Endothelial cell of umbilical vein (primary cell): ENCODE results near the gene DENND4C. TPM values are rescaled to one million over a fixed set of nuclear protein-coding genes. Genes with fewer than 3 reads are reported as not detected.
"Not testable (repeated sequence)": the region's sequence is repeated elsewhere in the genome, so short reads cannot be mapped to it uniquely, and the experiment has no call there.

Experiments
- BruUV-seq: library from RNA; stranded (reverse); fragments of 400-500 nt; replicated peaks from 2 replicates; lab custom pipeline; 2021; lab: Mats Ljungman, UMichigan
- CTCF ChIA-PET: fragments of 300-600, 350-600 bp; sonication (Branson Sonifier 250); formaldehyde crosslinking; loops from one replicate; lab custom pipeline; 2021; ENCODE audit warnings: antibody characterized with exemption, inconsistent platforms; lab: Charles Lee
- POLR2A ChIA-PET: fragments of 300-600, 350-600 bp; sonication (Branson Sonifier 250); formaldehyde crosslinking; loops from one replicate; lab custom pipeline; 2021; ENCODE audit warnings: antibody characterized with exemption, inconsistent platforms; lab: Charles Lee
- DNase-seq: peaks from one replicate; pipeline ENCODE4 v3.0.0-alpha.2; 2011; ENCODE audit warnings: low read depth, low spot score
- FAIRE-seq: peaks from 2 replicates; lab custom pipeline; 2011; peaks lifted over from hg19 to GRCh38; lab: Jason Lieb, UNC
- H2AFZ ChIP-seq: 2 replicates; pipeline ENCODE4 v1.6.0; 2012; ENCODE audit warnings: low read depth, low read length, control low read depth, inconsistent platforms
- H3K27ac ChIP-seq: 2 replicates; pipeline ENCODE4 v1.5.1; 2011; ENCODE audit warnings: low read depth, mild to moderate bottlenecking, control low read depth, low read length, moderate library complexity; ENCODE audit not compliant: insufficient read depth
- H3K27me3 ChIP-seq, 2 experiments: 2 replicates each; pipeline versions ENCODE4 v1.6.0 to v1.6.1; 2011; ENCODE audit warnings: low read length in 2 of 2, mixed read lengths in 1 of 2; ENCODE audit not compliant: control insufficient read depth in 2 of 2, insufficient read depth in 2 of 2
- H3K36me3 ChIP-seq, 2 experiments: 2 replicates in 1 of 2; 3 replicates in 1 of 2; pipeline ENCODE4 v1.5.1; 2011; ENCODE audit warnings: low read length in 2 of 2, mild to moderate bottlenecking in 1 of 2, moderate library complexity in 1 of 2; ENCODE audit not compliant: control insufficient read depth in 2 of 2, insufficient read depth in 2 of 2; ENCODE audit errors: extremely low read depth in 1 of 2
- H3K4me1 ChIP-seq: 3 replicates; pipeline ENCODE4 v1.5.1; 2011; ENCODE audit warnings: mild to moderate bottlenecking, low read length; ENCODE audit not compliant: control insufficient read depth, insufficient read depth; ENCODE audit errors: extremely low read depth
- H3K4me2 ChIP-seq: 2 replicates; pipeline ENCODE4 v1.6.1; 2011; ENCODE audit warnings: low read length, control low read depth, mixed read lengths; ENCODE audit not compliant: insufficient read depth
- H3K4me3 ChIP-seq, 3 experiments: fragments of 200-600 bp in 1 of 3; sonication (generic), shearing (Covaris generic) in 1 of 3; replicated peaks in 1 of 3; 2 replicates each; pipeline ENCODE4 v1.5.1; 2011 to 2016; ENCODE audit warnings: control low read depth in 3 of 3, low read length in 3 of 3, mild to moderate bottlenecking in 2 of 3, inconsistent platforms in 1 of 3, low read depth in 1 of 3, moderate library complexity in 1 of 3; ENCODE audit not compliant: insufficient read depth in 1 of 3
- H3K79me2 ChIP-seq: 2 replicates; pipeline ENCODE4 v1.6.0; 2012; ENCODE audit warnings: low read length, inconsistent platforms; ENCODE audit not compliant: control insufficient read depth, insufficient read depth
- H3K9ac ChIP-seq: replicated peaks from 2 replicates; pipeline ENCODE3; 2011; ENCODE audit warnings: low read length, control low read depth; ENCODE audit not compliant: insufficient read depth; ENCODE audit errors: extremely low read depth
- H3K9me1 ChIP-seq: replicated peaks from 3 replicates; pipeline ENCODE4 v1.6.0; 2011; ENCODE audit warnings: mild to moderate bottlenecking, low read length; ENCODE audit not compliant: control insufficient read depth, insufficient read depth; ENCODE audit errors: extremely low read depth
- H3K9me3 ChIP-seq: replicated peaks from 2 replicates; pipeline ENCODE4 v1.5.1; 2012; ENCODE audit warnings: low read length, inconsistent platforms; ENCODE audit not compliant: control insufficient read depth, insufficient read depth
- H4K20me1 ChIP-seq: replicated peaks from 2 replicates; pipeline ENCODE3; 2011; ENCODE audit warnings: mild to moderate bottlenecking, low read length; ENCODE audit not compliant: control insufficient read depth, insufficient read depth; ENCODE audit errors: extremely low read depth
- dilution Hi-C: fragments of 300-500 bp; cut with MboI; formaldehyde crosslinking; loops from one replicate; pipeline ENCODE4 v1.15.0; 2019; ENCODE audit warnings: low sequenced_read_pairs; ENCODE audit not compliant: extremely low pct_ligation_motif_present
- intact Hi-C: fragments of 100-400 bp; cut with micrococcal nuclease; formaldehyde crosslinking; loops from one replicate; pipeline ENCODE4 v1.10.0; 2022
- polyA plus RNA-seq, 4 experiments: library from polyadenylated mRNA; depleted of rRNA in 3 of 4; stranded (reverse) in 3 of 4; unstranded in 1 of 4; fragments of >200 nt; gene quantifications; 2 replicates each; pipeline versions ENCODE4 v1.2.1 to v1.2.3, GENCODE V29; 2011 to 2012; ENCODE audit warnings: missing spikeins in 1 of 4
- total RNA-seq: library from RNA; stranded (reverse); gene quantifications from 2 replicates; pipeline ENCODE4 v1.2.3, GENCODE V29; 2021

Gene DENND4C
- total and polyA plus RNA-seq, 2 donors (not counting 3 experiments of a cell fraction or from before 2014, with no cell fraction given), result 9.6 to 36.8 TPM

DNA sequence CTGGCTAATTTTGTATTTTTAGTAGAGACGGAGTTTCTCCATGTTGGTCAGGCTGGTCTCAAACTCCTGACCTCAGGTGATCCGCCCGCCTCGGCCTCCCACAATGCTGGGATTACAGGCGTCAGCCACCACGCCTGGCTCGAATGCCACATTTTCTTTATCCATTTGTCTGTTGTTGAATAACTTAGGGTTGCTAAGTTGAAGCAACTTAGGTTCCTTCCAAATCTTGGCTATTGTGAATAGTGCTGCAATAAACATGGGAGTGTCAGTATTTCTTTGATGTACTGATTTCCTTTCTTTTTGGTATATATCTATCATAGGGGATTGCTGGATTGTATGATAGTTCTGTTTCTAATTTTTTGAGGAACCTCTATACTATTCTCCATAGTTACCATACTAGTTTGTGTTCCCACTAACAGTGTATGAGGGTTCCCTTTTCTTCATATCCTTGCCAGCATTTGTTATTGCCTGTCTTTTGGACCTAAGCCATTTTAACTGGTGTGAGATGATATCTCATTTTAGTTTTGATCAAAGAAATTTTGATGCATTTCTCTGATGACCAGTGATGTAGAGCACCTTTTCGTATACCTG lies 29.3 kb downstream of the DENND4C start:
- H3K9ac ChIP-seq, H3K27ac ChIP-seq, H3K4me3 ChIP-seq, H3K36me3 ChIP-seq, dilution Hi-C loops, H2AFZ ChIP-seq, DNase-seq, H3K9me3 ChIP-seq, H3K4me1 ChIP-seq, CTCF ChIA-PET, FAIRE-seq, H3K27me3 ChIP-seq, H3K4me2 ChIP-seq, POLR2A ChIA-PET, BruUV-seq, H4K20me1 ChIP-seq, intact Hi-C loops, H3K9me1 ChIP-seq: not testable (repeated sequence)
- H3K79me2 ChIP-seq, result peaks cover 62% of the 10 kb centered on the region

- H4K20me1 ChIP-seq, FAIRE-seq, POLR2A ChIA-PET: not testable (repeated sequence)
Measured at GRCh38 chr9:19265602-19266001, 35.1 kb downstream of the DENND4C start.

GRCh38 chr9:19266778-19267384 lies 36.4 kb downstream of the DENND4C start:
- H3K9me1 ChIP-seq, BruUV-seq, POLR2A ChIA-PET, dilution Hi-C loops, H2AFZ ChIP-seq, H3K4me1 ChIP-seq, H3K4me2 ChIP-seq, H3K27me3 ChIP-seq, intact Hi-C loops, H4K20me1 ChIP-seq, H3K9me3 ChIP-seq, H3K4me3 ChIP-seq, DNase-seq, H3K27ac ChIP-seq, H3K36me3 ChIP-seq, H3K9ac ChIP-seq: not testable (repeated sequence)
- CTCF ChIA-PET, result interaction anchor here (1.0 kb wide), 1 partner anchor 190 kb away, joined by 3 read pairs; no protein-coding TSS in a partner anchor
- FAIRE-seq, result peak; percentile 62
- H3K79me2 ChIP-seq, result peaks cover 56% of the 10 kb centered on the region

More at GRCh38 chr9:19265602-19266001, 35.1 kb downstream of the DENND4C start:
- H3K4me1 ChIP-seq, H3K9me1 ChIP-seq, H3K4me2 ChIP-seq, H2AFZ ChIP-seq, H3K27ac ChIP-seq, H3K36me3 ChIP-seq, H3K9ac ChIP-seq, intact Hi-C loops, dilution Hi-C loops, H3K9me3 ChIP-seq, H3K27me3 ChIP-seq, H3K4me3 ChIP-seq, BruUV-seq, CTCF ChIA-PET, DNase-seq: not testable (repeated sequence)
- peaks cover 61% of the 10 kb centered on the region for H3K79me2 ChIP-seq
